Brain microvascular endothelial cell (primary cell): Measurements from ENCODE around the gene SDK2.

Source experiments
- DNase-seq: peaks from one replicate; pipeline ENCODE4 v3.0.0-alpha.2; 2020
- H3K27ac ChIP-seq: fragments of 250-450 bp; sonication (Bioruptor Pico); 2 replicates; pipeline ENCODE4 v1.5.1; 2020; ENCODE audit warnings: mild to moderate bottlenecking, moderate library complexity
- H3K27me3 ChIP-seq: fragments of 250-450 bp; sonication (Bioruptor Pico); replicated peaks from 2 replicates; pipeline ENCODE4 v1.5.1; 2020; ENCODE audit warnings: mild to moderate bottlenecking
- H3K36me3 ChIP-seq: fragments of 250-450 bp; sonication (Bioruptor Pico); replicated peaks from 2 replicates; pipeline ENCODE4 v1.5.1; 2020; ENCODE audit warnings: mild to moderate bottlenecking
- H3K4me3 ChIP-seq: 2 replicates; pipeline ENCODE4 v1.5.1; 2011; ENCODE audit warnings: low read depth, mild to moderate bottlenecking, control low read depth, low read length, moderate library complexity
- CTCF ChIP-seq: IDR thresholded peaks from 2 replicates; pipeline ENCODE4 v1.5.1; 2011; ENCODE audit warnings: low read depth, mild to moderate bottlenecking, moderate library complexity, low read length, control low read depth, inconsistent platforms; ENCODE audit errors: missing control alignments
- in situ Hi-C: cut with HindIII; loops from 2 replicates; pipeline ENCODE4 v1.10.0; 2017; ENCODE audit warnings: low sequenced_read_pairs, low pct_ligation_motif_present

Gene SDK2

GRCh38 chr17:73591296-73592078, 52.8 kb downstream of the SDK2 start:
- no peak for TF ChIP-seq CTCF
- Histone ChIP-seq H3K4me3 (no peak overlapping the region), H3K27ac (no peak overlapping the region), H3K27me3 (no peaks in the 10 kb centered on the region), H3K36me3 (no peaks in the 10 kb centered on the region)
- in situ Hi-C loops = no loop called here
- no peak for DNase-seq

- no peaks in the 10 kb centered on the region for H3K36me3 ChIP-seq
- no peak overlapping the region for H3K27ac ChIP-seq
- no peaks in the 10 kb centered on the region for H3K27me3 ChIP-seq
- no peak overlapping the region for H3K4me3 ChIP-seq
- TF ChIP-seq CTCF = no peak
- in situ Hi-C loops = no loop called here
- no peak for DNase-seq
Measured at GRCh38 chr17:73589363-73589980, 54.8 kb downstream of the SDK2 start.

DNA sequence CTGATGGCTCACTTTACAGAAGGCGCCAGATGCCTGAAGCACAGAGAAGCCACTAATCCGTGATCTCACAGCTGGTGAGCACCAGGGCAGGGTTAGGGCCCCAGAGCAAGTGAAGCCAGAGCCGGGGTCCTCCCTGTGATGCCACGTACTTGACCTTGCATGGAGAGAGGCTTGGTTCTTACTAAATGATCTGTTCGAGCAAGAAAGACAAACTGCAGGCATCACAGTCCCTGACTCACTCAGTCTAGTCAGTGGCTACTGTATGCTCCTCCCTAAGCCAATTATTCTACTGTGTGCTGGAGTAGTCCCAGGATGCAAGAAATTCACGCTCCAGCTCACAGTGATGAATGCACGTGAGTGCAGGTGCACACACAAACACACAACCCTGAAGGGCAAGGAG, 55.4 kb downstream of the SDK2 start:
- no peaks in the 10 kb centered on the region for H3K27me3 ChIP-seq
- in situ Hi-C loops = no loop called here
- H3K4me3 ChIP-seq = no peak overlapping the region
- H3K27ac ChIP-seq = no peak overlapping the region
- no peaks in the 10 kb centered on the region for H3K36me3 ChIP-seq
- no peak for TF ChIP-seq CTCF
- DNase-seq = no peak

GRCh38 chr17:73588301-73588846, 55.9 kb downstream of the SDK2 start:
- no peaks in the 10 kb centered on the region for H3K36me3 ChIP-seq
- in situ Hi-C loops = no loop called here

DNA sequence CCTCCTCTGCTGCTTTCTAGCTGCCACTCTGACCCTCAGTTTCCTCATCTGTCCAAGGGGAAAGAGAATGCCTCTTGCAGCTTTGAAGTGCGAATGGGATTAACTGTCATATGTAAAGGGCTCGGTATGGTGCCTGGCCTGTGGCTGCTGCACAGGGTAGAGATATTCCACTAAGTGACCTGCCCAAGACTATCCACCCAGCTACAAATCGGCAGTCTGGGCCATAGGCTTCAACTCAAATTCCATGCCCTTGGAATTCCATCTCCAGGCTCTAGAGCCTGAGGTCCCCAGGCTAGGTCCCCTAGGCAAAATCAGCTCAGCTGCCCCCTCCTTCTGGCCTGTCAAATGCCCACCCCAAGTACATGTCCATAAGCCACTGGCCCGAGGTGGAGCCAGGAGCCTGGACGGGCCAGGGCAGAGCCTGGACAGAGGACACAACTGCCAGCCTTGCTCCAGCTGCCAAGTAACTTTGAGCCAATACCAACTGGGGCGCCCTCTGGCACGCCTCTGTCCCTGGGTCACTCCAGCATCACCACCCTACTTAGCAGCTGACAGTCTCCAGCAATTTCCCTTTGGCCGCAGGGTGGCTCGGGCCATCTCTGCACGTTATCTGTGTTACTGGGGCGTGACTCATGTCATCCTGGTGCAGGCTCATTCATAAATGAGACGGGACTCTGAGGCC, 57.2 kb downstream of the SDK2 start:
- Histone ChIP-seq H3K36me3 (no peaks in the 10 kb centered on the region), H3K27me3 (no peaks in the 10 kb centered on the region), H3K27ac (no peak overlapping the region), H3K4me3 (no peak overlapping the region)
- TF ChIP-seq CTCF = no peak
- DNase-seq = no peak
- in situ Hi-C loops = no loop called here

More at GRCh38 chr17:73588301-73588846, 55.9 kb downstream of the SDK2 start:
- no peak for TF ChIP-seq CTCF
- no peak for DNase-seq
- no peak overlapping the region for H3K4me3 ChIP-seq
- H3K27me3 ChIP-seq = no peaks in the 10 kb centered on the region
- no peak overlapping the region for H3K27ac ChIP-seq
